ENCODE measurements around the gene ZFR2. TPM values are rescaled to one million over a fixed set of nuclear protein-coding genes. Genes with fewer than 3 reads are reported as not detected.

Gene ZFR2
- total RNA-seq, 2 donors from 2014 or later, result not detected

DNA sequence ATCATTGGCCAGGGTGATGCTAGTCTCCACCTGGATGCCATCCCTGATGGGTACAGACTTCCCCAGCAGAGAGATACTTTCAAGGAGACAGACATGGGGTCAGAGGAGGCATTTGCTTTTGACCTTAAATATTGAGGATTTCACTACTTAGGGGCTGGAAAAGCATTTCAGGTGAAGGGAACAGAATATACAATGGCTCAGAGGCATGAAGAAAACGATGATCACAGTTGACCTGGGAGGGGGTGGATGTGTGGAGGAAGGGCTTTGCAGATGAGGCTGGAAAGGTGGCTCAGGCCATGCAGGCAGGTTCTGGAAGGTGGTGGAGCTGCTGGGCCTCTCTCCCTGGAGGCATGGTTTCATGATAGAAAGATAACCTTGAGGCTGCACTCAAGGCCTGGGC is 86.5 kb downstream of the ZFR2 start:
- DNase-seq (no peak), ATAC-seq (no peak)
- intact Hi-C loops (cut with DNase I, micrococcal nuclease), result no loop called here

DNA sequence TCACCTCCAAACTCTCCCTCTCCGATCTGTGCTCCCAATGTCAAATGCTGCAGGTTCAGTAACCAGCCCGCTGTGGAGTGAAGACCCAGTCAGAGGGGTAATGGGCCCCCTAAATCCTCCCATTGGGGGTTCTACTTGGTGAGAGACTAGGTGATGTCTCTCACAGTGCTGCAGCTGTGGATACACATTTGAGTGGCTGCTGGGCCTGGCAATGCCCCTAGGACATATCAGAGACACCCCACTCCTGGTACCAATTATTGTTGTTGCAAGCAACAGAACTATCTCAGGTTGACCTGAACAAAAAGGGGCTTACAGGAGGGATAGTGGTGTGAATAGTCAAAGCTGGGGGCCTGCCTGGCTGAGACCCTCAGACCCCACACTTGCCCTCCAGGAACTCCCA is 87.2 kb downstream of the ZFR2 start:
- ATAC-seq (no peak), DNase-seq (no peak)
- intact Hi-C loops (cut with DNase I, micrococcal nuclease), result no loop called here

DNA sequence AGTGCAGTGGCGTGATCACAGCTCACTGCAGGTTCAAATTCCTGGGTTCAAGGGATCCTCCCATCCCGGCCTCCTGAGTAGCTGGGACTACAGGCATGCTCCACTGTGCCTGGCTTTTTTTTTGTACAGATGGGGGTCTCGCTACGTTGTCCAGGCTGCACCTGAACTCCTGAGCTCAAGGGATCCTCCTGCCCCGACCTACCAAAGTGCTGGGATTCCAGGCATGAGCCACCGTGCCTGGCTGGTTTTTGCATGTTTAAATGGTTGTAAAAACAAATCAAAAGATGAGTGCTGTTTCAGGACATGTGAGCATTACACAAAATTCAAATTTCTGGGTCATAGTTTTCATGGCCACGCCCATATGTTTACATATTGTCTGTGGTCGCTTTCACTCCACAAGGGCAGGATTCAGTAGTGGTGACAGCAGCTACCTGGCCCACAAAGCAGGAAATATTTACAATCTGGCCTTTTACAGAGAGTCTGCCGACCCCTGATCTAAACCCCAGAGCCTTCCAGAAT is 88.0 kb downstream of the ZFR2 start:
- DNase-seq, result no peak
- no peak for ATAC-seq
- intact Hi-C loops (cut with DNase I, micrococcal nuclease), result no loop called here

DNA sequence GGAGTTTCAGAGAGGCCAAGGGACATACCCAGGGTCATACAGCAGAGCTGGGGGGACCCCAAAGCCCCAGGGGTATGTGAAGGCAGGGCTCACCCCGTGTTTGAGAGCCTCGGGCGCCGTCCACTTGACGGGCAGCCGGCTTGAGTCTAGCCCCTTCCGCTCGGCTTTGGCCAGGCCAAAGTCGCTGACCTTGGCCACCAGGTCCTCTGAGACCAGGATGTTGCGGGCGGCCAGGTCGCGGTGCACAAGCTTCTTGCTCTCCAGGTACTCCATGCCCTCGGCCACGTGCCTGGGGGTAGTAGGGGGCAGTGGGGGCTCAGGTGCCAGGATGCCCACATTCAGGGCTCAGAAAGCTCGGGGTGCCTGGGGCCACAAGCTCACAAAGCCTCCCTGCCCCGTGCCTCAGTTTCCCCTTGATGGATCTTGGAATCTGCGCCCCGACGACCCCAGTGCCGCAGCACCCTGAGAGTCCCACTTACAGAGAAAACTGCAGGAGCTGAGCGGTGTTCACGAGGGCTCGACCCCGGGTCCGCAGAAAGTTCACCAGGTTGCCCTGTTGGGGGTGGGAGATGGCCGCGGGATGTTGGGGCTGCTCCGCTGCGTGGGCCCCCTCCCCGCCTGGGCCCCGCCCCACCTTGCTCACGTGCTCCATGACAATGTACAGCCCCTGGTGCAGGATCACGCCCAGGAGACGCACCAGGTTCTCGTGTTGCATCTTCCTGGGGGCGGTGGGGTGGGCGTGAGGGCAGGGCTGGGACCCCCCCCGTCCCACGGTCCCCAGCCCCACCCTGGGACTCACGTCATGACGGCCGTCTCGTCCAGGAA is 89.7 kb downstream of the ZFR2 start:
- DNase-seq (no peak), ATAC-seq (no peak)
- intact Hi-C loops (cut with DNase I, micrococcal nuclease), result no loop called here

DNA sequence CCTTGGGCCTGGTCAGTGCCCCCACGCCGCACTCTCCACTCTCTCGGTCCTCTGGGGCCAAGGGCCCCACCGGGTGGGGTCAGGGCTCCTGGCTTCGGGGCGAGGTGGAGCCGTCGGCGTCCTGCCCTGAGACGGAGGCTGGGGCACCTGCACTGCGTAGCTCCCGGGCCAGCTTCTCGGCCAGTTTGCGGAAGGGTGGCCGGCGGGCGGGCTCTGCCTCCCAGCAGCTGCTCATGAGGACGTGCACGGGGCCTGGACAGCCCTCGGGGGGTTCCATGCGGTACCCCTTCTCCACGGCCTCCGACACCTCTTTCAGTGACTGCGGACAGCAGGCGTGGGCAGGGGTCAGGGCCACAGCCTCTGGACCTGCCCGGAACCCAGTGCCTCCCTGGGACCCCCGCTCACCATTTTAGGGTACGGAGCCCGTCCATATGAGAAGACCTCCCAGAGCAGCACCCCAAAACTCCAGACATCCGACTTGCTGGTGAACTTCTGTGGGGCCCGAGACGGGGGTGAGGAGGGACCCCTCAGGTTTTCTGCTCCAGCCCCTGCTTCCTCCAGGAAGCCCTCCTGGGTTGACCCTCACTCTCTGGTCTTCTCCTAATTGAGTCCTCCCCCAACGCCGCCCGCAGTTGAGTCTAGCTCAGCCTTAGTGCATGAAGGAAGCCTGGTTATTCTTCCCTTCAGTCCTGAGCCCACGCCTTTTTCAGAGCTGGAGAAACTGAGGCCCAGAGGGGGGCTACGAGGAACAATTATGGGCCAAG is 90.6 kb downstream of the ZFR2 start:
- intact Hi-C loops (cut with DNase I, micrococcal nuclease), result no loop called here
- ATAC-seq (no peak), DNase-seq (no peak)

DNA sequence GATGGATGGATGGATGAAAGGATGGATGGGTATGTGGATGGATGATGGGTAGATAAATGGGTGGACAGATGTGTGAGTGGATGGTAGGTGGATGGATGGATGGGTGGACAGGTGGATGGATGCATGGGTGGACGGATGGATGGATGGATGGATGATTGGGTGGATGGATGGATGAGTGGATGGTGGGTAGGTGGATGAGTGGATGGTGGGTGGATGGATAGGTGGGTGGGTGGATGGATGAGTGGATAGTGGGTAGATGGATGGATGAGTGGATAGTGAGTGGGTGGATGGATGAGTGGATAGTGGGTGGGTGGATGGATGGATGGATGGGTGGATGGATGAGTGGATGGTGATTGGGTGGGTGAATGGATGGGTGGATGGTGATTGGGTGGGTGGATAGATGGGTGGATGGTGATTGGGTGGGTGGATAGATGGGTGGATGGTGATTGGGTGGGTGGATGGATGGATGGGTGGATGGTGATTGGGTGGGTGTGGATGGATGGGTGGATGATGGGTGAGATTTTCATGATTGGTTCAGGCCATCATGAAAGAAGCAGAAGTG is 92.3 kb downstream of the ZFR2 start:
- ATAC-seq (no peak), DNase-seq (no peak)
- intact Hi-C loops (cut with DNase I, micrococcal nuclease), result no loop called here

DNA sequence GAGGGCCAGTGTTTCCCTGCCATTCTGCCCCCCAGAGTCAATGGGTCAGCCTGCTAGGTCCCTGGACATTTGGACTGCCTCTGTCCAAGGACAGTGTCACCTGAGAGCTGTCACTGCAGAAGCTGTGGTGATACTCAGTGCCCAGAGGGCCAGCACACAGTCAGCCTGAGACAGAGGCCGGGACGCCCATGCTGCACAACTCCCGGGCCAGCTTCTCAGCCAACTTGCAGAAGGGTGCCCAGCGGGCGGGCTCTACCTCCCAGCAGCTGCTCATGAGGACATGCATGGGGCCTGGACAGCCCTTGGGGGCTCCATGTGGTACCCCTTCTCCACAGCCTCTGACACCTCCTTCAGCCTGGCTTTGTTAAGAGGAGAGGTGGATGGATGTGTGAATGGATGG is 93.0 kb downstream of the ZFR2 start:
- intact Hi-C loops (cut with DNase I, micrococcal nuclease), result no loop called here
- DNase-seq, result no peak
- ATAC-seq, result no peak

DNA sequence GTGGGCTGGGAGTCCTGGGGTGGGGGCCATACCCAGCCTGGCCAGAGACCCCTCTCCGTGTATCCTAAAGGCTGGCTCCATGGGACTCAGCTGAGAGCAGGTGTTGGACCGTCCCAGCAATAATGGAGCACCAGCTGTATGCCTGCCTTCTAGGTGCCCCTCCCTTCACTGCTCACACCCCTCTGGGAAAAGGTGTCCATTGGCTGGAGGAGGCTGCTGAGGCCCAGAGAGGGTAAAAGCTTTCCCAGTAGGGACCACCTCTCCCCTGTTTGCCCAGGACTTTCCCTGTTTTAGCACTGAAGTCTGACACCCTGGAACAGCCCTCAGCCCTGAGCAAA is 93.5 kb downstream of the ZFR2 start:
- no peak for DNase-seq
- intact Hi-C loops (cut with DNase I, micrococcal nuclease), result no loop called here
- ATAC-seq, result no peak

DNA sequence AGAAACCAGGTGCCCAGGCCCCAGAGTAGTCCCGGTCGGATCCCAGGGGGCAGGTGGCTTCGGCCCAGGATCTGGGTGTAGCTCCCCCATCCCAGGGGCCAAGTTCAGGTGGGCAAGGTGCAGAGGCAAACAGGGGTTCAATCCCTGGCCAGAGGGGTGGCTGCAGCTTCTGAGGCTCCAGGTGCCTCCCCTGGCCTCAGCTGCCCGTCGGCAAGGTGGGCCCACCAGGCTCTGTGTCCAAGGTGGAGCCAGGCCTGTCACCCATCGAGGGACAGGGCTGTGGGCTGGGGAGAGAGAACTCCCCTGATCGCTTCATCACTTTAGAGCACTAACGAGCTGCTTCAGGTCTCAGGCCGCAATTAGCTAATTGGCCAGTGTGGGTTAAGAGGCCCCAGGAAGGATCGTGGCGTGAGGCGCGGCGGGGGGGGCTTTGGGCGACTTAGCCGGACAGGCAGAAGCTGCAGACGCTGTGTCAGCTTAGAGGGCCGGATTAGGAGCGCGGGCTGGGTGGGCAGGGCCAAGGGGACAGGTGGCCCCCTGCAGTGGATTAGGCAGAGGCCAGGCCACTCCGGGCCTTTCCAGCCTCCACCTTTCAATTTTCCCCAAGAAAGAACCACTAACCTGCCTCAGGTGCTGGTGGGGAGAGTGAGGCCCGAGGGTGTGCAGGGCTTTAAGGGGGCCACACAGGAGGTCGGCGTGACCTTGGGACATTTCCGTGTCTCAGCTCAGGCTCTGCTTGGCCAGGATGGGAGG is 94.0 kb downstream of the ZFR2 start:
- ATAC-seq (no peak), DNase-seq (no peak)
- intact Hi-C loops (cut with DNase I, micrococcal nuclease), result no loop called here

DNA sequence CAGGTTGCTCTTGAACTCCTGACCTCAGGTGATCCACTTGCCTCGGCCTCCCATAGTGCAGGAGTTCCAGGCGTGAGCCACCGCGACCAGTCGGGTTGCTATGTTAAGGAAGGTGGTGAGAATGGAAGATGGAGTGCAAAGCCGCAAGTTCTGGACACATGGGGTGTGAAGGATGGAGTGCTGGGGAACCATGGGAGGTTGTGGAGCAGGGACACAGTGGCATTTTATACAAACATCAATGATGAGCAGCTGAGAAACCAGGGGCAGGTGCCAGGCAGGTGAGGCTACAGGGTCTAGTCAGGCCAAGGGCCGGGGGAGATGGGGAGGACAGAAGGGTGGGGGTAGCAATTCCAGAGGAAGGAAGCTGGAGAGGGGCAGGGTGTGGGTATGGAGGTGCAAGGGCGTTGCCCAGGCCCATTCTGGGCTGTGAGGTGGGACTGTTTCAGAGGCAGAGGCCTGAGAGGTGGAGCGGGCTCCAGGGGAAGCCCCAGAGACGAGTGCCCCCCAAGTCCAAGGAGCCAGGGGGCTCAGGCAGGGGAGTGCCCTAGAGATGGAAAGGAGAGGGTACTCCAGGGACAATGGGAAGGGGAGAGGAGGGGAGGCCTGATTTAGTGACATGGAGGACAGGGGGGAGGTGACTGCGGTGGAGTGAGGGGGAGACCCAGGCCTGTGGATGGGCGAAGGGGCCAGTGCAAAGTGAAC is 94.9 kb downstream of the ZFR2 start:
- intact Hi-C loops (cut with DNase I, micrococcal nuclease), result no loop called here
- ATAC-seq, result no peak
- no peak for DNase-seq

DNA sequence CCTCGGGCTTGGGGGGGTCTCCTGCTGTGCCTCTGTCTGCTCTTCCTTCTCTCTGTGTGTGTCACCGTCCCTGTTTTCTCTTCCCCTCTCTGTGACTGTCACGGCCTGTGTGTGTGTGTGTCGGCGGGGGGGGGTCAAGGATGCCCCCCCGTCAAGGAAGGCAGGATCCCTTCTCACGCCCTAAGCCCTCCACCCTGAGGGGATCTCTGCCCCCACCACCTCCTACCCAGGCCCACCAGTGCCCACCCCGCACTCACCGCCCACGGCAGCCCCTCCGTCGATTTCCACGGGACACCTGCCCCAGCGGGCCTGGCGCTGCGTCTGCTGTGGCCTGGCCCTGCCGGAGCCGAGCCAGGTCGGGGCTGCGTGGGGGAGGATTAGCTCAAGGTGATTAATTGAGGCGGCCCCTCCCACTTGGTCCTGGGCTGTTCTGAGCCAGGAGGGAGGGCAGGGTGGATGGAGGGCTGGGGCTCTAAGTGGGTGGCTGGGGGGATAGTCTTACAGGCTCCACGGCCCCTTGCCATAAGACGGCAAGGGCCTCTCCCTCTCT is 96.9 kb downstream of the ZFR2 start, which contains the start of gene RAX2:
Gene RAX2 (minus strand): TSS at position 323 of the 550 bp plus-strand sequence. CDS start 486 bp downstream, outside the sequence.
- intact Hi-C loops (cut with DNase I, micrococcal nuclease), result no loop called here
- ATAC-seq, result no peak

DNA sequence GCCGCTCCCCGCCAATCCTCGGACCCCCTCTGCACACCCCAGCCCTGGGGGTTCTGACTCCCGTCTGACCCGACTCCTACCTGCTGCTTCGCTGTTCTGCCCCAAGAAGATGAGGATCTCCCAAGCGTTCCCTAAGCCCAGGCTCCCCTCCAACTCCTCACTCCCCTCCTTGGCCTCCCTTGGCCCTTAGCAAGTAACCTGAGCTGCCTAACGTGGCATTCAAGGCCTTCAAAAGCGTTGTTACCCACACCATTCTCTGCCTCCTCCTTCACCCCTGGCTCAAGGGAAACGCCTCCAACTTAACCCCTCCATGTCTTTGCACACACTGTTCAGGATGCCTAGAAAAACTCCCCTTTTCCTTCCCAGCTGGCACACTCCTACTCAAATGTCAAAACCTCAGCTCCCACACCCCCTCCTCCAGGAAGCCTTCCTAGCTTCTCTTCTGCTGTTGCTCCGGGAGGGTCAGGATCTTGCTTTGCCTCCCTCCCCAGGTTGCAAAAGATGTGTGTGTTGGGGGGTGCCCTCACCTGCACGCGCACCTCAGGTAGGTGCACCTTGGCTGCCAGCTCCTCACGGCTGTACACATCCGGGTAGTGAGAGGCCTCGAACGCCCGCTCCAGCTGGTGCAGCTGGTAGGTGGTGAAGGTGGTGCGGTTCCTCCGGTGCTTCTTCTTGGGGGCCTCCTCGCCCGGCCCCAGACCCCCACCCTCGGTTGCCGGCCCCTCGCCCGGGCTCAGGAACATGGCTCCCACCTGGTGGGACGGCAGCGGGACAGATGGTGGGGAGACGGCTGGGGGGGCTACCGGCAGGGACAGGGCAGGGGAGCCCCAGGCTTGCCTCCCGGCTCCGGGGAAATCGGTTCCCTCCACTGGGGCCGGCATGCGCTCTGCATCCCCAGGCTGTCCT is 97.6 kb downstream of the ZFR2 start:
- ATAC-seq (no peak), DNase-seq (no peak)
- intact Hi-C loops (cut with DNase I, micrococcal nuclease), result no loop called here

More for the DNA sequence above, 96.9 kb downstream of the ZFR2 start, which contains the start of gene RAX2:
- DNase-seq, result no peak

DNA sequence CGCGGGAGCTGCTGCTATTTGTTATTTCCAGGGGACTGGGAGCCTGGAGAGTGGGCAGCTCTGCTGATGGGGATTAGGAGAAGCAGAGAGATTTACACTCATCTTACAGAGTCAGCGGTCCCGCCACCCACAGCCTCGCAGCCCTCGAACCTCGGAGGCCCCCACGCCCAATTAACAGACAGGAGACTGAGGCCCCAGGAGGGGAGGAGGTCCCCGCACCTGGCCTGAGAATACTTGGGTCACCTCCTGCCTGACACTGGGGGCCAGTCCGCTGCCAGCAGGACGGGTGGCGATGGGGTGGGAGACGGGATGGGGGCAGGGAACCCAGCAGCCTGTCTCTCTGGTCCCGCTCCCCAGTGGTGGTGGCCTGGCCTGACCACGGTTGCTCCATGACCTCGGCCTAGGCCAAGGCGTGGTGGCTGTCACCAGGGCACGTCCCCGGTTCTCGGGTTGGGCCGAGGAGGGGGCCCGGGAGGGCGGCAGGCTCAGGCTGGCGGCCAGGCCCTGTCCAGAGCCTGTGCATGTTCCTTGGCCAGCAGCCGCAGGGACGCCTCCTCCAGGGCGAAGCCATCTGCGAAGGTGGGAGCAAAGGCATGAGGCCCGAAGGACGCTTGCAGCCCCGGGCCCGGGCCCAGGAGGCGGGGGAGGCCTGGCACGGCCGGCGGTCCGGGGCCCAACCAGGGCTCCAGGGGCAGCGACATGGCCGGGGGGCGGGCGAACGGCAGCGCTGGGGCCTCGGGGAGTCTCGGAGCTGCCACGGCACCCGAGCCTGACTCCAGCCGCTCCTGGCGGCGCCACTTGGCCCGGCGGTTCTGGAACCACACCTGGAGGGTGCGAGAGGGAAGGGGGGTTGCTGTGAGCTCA is 98.5 kb downstream of the ZFR2 start:
- DNase-seq (no peak), ATAC-seq (no peak)
- intact Hi-C loops (cut with DNase I, micrococcal nuclease), result no loop called here

DNA sequence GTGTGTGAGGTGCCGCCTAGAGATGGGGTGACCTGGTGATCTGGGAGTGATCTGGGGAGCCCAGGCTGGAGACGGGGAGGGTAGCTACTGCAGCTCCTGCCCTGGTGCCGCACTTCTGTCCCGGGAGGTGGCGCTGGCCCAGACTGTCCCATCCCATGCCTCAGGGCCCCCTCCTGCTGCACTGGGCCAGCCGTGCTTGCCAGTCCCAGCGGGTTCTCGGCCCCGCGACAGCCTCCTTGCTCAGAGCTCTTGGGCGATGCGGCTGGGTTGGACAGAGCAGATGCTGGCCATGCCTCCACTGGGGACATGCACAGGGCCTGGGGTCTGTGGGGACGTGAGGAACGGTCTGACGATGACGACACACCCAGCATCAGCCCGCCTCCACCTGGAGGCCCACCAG is 99.3 kb downstream of the ZFR2 start:
- DNase-seq (no peak), ATAC-seq (no peak)
- intact Hi-C loops (cut with DNase I, micrococcal nuclease), result no loop called here

DNA sequence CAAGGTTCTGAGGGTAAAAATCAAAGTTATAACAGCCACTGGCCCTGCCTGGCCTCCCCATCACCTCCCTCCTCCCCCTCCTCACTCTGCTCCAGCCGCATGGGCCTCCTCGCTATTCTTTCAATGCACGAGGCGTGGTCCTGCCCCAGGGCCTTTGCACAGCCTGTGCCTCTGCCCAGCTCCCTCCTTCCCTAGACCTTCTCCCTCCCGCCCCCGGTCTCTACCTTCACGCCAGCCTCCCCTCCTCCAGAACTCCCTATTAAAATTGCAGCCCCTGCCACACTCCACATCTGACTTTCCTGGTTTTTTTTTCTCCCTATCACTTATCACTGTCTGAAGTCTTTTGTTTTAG is 100.1 kb downstream of the ZFR2 start:
- ATAC-seq (no peak), DNase-seq (no peak)
- intact Hi-C loops (cut with DNase I, micrococcal nuclease), result no loop called here

DNA sequence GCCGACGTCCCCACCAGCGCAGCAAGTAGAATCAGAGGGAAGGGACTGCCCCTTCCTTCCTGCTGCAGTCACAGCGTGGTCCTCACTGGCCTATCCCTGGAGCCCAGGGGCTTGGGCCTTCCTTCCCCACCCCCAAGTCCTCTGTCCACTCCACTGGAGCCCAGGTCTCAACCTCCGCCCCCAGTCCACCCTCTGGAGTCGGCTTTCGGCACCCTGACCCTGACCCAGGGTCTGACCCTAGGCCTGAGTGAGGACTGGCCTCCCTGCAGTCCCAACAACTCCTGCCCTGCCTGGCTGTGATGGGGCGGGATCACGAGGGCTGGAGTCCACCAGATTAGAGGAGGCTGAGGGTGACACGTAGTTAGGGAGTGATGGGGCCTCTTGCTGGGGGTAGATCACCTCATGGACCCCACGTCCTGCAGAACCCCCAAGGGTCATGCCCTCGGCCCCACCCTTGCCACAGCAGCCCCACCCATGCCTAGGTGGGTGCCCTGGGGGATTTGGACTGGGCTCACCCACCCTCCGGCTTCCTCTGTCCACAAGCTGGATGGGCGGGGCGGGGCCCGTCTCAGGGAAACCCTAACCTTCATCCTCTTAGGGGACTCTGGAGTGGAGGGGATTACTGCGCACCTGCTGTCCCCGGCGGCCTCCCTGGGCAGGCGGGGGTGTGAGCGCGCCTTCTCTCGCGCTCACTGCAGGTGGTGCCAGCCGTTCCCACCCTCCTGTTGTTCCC is 100.7 kb downstream of the ZFR2 start:
- no peak for DNase-seq
- ATAC-seq, result no peak
- intact Hi-C loops (cut with DNase I, micrococcal nuclease), result no loop called here

Data from left colon (tissue), 2 donors.